T-helper 9 cell (primary cell): ENCODE data around the gene STIP1.
A peak's percentile ranks its signal among the peaks of the same experiment; 100 is the strongest.
"Not testable (repeated sequence)": the region's sequence is repeated elsewhere in the genome, so short reads cannot be mapped to it uniquely, and the experiment has no call there.

Experiments used
- DNase-seq: peaks from one replicate; pipeline ENCODE4 v3.0.0-alpha.2; 2020

Gene STIP1

DNA sequence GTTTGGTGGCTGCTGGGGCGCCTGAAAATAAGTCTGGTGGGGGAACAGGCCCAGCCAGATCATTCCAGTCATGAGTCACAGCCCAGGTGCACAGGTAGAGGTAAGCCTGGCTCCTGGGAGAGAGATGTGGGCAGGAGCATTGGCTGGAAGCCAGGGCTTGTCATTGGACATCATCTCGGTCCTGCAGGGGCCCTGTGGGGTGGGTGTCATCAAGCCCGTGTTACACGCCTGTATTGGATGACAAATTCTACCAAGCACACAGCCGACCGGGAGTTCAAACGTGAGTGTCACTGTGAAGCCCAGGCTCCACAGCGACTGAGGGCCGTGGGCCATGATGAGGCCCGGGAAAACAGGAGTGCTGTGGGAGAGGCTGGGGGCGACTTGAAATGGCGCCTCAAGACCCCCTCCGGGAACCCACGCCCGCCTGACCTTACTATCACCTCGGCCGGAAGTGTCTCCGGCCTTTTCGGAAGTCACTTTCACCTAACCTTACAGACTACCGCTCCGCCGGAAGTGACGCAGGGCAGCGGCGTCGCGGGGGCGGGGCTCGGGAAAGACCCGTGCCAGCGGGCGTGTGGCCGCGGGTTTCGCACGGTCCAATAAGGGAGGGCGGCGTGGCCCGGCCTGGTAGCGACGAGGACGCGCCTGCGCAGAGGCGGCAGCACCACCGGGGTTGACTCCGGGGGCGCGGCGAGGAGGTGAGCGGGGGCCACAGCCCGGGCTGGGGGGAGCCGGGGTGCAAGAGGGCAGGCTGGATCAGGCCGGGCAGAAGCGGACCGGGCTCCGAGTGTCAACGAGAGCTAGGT lies 54.7 kb downstream of the STIP1 start, which contains the start of gene FKBP2:
Gene FKBP2 (plus strand): TSS at position 661 of the 806 bp plus-strand sequence. CDS start 1,293 bp downstream, outside the sequence.
- DNase-seq: peak; percentile 96

- DNase-seq: no peak
Observed at GRCh38 chr11:64241241-64241490, 55.2 kb downstream of the STIP1 start.

GRCh38 chr11:64241491-64242374 lies 55.8 kb downstream of the STIP1 start:
- DNase-seq: peak; percentile 99

- no peak for DNase-seq
Observed at GRCh38 chr11:64243236-64243854, 57.4 kb downstream of the STIP1 start.

DNA sequence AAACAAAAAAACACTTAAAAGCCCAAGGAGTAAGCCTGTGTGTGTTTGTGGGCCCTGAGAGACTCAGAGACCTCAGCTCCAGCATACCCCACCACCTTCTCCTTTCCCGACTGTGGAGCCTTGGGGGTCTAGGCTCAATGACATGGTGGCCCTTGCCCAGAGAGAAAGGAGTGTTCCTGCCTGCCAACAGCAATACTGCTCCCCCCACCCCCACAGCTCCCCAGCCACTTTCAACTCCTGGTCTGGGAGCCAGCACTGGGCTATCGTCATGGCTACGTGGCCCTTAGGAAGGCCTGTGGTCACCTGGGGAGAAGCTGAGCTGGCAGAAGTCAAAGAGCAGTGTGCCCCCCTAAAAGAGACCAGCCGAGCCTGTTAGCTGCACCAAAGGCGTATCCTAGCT lies 58.1 kb downstream of the STIP1 start:
- DNase-seq: no peak

GRCh38 chr11:64244966-64245365 lies 59.0 kb downstream of the STIP1 start:
- DNase-seq: no peak

- peak; percentile 36 for DNase-seq
Observed at GRCh38 chr11:64245401-64245796, 59.4 kb downstream of the STIP1 start.

DNA sequence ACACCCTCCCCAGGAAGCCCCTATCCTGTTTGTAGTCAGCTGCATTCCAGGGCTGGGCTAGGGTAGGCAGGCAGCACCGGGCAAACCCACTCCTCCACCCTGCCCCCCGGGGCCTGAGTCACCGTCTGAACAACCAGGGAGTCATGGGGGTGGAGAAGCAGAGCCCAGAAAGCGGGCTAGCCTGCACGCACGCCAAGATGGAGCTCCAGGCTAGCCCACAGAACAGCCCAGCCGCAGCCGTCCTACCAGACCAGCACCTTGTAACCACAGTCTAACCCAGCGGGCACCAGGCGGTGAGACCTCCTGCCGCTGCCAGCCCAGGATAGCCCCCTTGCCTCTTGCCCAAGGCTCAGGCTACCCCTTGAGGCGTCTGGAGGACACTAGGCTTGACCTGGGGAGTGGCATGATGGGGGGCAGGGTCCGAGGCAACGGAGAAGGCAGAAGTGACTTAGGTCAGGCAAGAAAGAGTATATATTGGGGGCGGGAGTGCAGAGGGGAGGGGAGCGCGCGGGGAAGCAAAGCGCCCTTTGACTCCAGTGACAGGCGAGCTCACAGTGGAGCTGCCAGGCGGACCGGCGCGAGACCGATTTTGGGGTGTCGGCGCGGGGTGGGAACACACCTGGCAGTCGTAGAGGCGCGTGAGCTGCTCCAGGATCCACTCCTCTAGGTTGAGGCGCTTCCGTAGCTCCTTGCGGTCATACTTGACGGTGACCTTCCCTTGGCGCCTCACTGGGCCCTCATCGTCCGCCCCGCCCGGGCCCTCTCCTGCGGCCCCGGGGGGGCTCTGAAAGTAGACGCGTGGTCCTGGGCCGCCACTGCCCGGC lies 60.0 kb downstream of the STIP1 start:
- DNase-seq: peak; percentile 59

DNA sequence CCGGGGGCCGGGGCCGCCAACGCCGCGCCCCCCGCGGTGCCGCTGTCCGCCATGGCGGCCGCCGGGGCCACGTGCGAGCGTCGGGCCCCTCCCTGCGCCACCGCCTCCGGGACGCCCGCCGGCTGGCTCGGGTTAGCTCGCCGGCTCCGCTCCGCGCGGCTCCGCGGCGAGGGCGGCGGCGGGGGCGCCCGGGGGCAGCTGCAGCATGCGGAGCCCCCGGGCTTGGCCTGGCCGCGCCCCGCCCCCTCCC lies 60.6 kb downstream of the STIP1 start:
- DNase-seq: not testable (repeated sequence)

GRCh38 chr11:64246871-64247728 lies 61.1 kb downstream of the STIP1 start, which contains the start of gene PPP1R14B:
Gene PPP1R14B, minus strand, starts transcription at chr11:64246943. Its CDS starts 270 bp downstream, at chr11:64246673.
- DNase-seq: peak; percentile 71

- DNase-seq: no peak
Observed at GRCh38 chr11:64247729-64248531, 62.0 kb downstream of the STIP1 start.

DNA sequence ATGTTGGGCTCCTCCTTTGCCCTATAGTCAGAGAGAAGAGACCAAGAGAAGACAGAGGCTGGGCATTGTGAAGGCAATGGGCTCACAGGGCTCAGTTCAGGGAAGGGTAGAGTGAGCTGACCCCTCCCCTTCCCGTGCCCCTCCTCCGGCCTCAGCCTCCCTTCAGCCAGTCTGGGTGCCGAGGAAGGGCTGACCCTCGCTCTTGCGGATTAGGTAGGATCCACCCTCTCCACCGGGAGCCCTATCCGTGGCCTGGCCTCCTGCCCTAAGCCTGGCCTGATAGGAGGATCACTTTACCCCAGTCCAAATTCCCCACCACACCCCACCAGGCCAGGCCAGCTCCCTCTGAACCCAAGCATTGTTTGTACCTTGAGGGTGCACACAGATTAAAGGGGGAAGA lies 62.6 kb downstream of the STIP1 start:
- no peak for DNase-seq

DNA sequence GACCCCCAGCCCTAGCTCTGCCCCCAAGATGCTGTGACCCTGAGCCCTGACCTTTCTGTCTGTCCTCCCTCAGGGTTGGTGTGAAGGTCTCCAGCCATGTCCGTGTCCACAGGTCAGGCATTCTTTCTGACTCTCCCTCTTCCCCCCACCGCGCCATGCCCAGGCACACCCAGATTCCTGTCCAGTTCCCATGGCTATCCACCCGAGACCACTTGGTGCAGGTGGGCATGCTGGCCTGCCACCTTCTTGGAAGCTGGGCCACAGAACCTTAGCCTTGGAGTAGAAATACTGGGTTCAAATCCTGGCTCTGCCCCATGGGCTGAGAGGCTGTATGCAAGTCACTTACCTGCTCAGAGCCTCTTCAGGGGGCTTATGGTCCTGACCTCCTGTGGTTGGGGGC lies 63.1 kb downstream of the STIP1 start:
- DNase-seq: no peak

GRCh38 chr11:64249563-64250414 lies 63.8 kb downstream of the STIP1 start:
- DNase-seq: no peak

DNA sequence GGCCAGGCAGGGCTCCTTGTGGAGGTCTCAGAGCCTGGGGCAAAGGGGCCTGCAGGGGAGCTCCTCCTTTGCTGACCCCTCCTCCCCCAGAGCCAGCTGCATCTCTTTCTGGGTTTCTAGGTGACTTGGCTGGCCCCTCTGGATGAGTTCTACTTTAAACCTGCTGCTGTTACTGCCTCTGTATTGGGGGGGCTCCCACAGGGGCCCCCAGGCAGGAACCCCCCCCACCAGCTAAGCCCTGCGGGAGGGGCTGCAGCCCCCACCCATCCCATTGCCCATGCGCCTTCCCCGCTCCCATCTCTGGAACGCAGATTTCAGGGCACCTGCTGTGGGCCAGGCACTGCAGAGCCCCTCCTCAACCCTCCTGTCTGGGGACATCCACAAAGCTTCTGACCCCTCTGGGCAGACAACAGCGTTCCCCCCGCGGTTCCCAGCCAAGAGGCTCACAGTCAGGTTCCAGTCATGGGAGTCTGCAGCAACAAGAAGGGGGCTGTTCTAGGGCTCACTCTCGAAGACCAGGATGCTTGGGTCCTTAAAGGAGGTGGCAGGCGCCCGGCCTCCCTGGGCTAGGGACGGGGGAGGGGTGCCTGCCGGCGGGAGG lies 64.5 kb downstream of the STIP1 start:
- no peak for DNase-seq

DNA sequence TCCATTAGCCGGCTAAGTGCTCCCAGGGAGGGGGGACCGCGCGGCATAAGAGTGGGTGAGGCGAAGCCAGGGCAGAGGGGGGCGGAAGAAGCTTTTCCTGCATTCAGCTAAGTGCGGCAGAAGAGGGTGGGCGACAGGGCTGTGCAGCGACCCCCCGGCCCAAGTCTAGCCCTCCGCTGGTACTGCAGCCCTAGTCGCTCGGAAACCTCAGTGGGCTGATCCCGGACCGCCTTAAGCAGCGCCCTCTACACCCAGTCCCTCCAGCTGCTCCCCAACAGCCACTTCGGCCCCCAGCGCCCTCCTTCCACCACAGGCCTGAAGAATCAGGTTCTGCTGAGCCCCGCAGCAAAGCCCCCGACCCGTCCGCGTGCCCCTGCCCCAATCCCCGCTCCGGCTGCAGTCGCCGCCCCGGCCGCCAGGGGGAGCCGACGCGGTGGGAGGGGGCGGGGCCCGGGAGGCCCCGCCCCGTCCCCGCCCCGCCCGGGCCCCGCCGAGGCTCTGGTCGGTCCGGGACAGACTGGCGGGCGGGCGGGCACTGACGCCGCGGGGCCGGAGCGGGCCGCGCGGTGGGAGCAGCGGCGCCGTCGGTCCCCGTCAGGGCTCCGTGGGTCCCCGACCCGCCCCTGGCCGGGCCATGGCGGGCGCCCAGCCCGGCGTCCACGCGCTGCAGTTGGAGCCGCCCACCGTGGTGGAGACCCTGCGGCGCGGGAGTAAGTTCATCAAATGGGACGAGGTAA lies 65.2 kb downstream of the STIP1 start, which contains the start of gene PLCB3:
Gene PLCB3 (plus strand): TSS at position 515 of the 737 bp plus-strand sequence. CDS start 120 bp downstream, at position 635.
- peak; percentile 70 for DNase-seq

GRCh38 chr11:64251753-64252002 lies 65.7 kb downstream of the STIP1 start:
- no peak for DNase-seq

- no peak for DNase-seq
Observed at GRCh38 chr11:64252003-64252872, 66.3 kb downstream of the STIP1 start.
